ENCODE results near the gene EPHA1.

Gene EPHA1

GRCh38 chr7:143408686-143409561, at the start of gene EPHA1:
TSS of gene EPHA1 (minus strand) at chr7:143408856. CDS start at chr7:143408805, 51 bp downstream.
- in situ Hi-C loops (cut with HindIII; ENCODE audit: low sequenced_read_pairs) = no loop called here
- DNase-seq (ENCODE audit: low read depth) = no peak
- no peak within 1 kb of the TSS for H3K4me3 ChIP-seq (ENCODE audit: low read depth, low read length)
- TF ChIP-seq CTCF (IDR thresholded peaks at IDR 0.05; ENCODE audit: low read depth, low read length, missing control alignments) = peak; percentile 38

- DNase-seq (ENCODE audit: low read depth) = no peak
- no peak overlapping the region for H3K4me3 ChIP-seq (ENCODE audit: low read depth, low read length)
- no peak for TF ChIP-seq CTCF (IDR thresholded peaks at IDR 0.05; ENCODE audit: low read depth, low read length, missing control alignments)
- in situ Hi-C loops (cut with HindIII; ENCODE audit: low sequenced_read_pairs) = no loop called here
Measured at GRCh38 chr7:143458263-143458662, 49.6 kb upstream of the EPHA1 start.

GRCh38 chr7:143456992-143457793, 48.5 kb upstream of the EPHA1 start:
- TF ChIP-seq CTCF (IDR thresholded peaks at IDR 0.05; ENCODE audit: low read depth, low read length, missing control alignments) = no peak
- DNase-seq (ENCODE audit: low read depth) = no peak
- in situ Hi-C loops (cut with HindIII; ENCODE audit: low sequenced_read_pairs) = no loop called here
- H3K4me3 ChIP-seq (ENCODE audit: low read depth, low read length) = no peak overlapping the region

GRCh38 chr7:143455942-143456341, 47.3 kb upstream of the EPHA1 start:
- DNase-seq (ENCODE audit: low read depth) = no peak
- TF ChIP-seq CTCF (IDR thresholded peaks at IDR 0.05; ENCODE audit: low read depth, low read length, missing control alignments) = no peak
- H3K4me3 ChIP-seq (ENCODE audit: low read depth, low read length) = no peak overlapping the region
- in situ Hi-C loops (cut with HindIII; ENCODE audit: low sequenced_read_pairs) = no loop called here

GRCh38 chr7:143455491-143455890, 46.8 kb upstream of the EPHA1 start:
- in situ Hi-C loops (cut with HindIII; ENCODE audit: low sequenced_read_pairs) = no loop called here
- no peak for TF ChIP-seq CTCF (IDR thresholded peaks at IDR 0.05; ENCODE audit: low read depth, low read length, missing control alignments)
- no peak for DNase-seq (ENCODE audit: low read depth)
- H3K4me3 ChIP-seq (ENCODE audit: low read depth, low read length) = no peak overlapping the region

- in situ Hi-C loops (cut with HindIII; ENCODE audit: low sequenced_read_pairs) = no loop called here
- no peak for TF ChIP-seq CTCF (IDR thresholded peaks at IDR 0.05; ENCODE audit: low read depth, low read length, missing control alignments)
- H3K4me3 ChIP-seq (ENCODE audit: low read depth, low read length) = no peak overlapping the region
- DNase-seq (ENCODE audit: low read depth) = no peak
Measured at GRCh38 chr7:143454091-143454680, 45.5 kb upstream of the EPHA1 start.

Measured in astrocyte of the cerebellum (primary cell).